Measurements from ENCODE around the gene EIF5. TPM values are rescaled to one million over a fixed set of nuclear protein-coding genes. Genes with fewer than 3 reads are reported as not detected.

The EIF5 gene
- total and polyA plus RNA-seq, 4 donors = 121 to 435 (median 192) TPM

GRCh38 chr14:103304706-103305105, 29.3 kb upstream of the EIF5 start (continued):
- TF ChIP-seq REST (IDR thresholded peaks at IDR 0.05) = no peak

- no peak overlapping the region for H3K9ac ChIP-seq (ENCODE audit: low read depth in 1 of 2, low read length in 2 of 2)
- DNase-seq (ENCODE audit: low spot score) = no peak
- H3K36me3 ChIP-seq (ENCODE audit: control insufficient read depth in 4 of 4, insufficient read depth in 3 of 4, low read depth in 1 of 4, low read length in 3 of 4) = no peaks in the 10 kb centered on the region
- 93% methylated on average over 10 of the region's 10 CpGs for WGBS
- no peak overlapping the region for H3K4me3 ChIP-seq (ENCODE audit: low read depth in 1 of 3, low read length in 3 of 3)
- no peaks in the 10 kb centered on the region for H3K9me3 ChIP-seq (ENCODE audit: control insufficient read depth in 4 of 4, low read length in 3 of 4)
- TF ChIP-seq ZBTB33 (IDR thresholded peaks at IDR 0.05) = no peak
- no peak for TF ChIP-seq NR2F2 (IDR thresholded peaks at IDR 0.05)
- no peak for TF ChIP-seq ATF3 (IDR thresholded peaks at IDR 0.05)
- TF ChIP-seq REST (IDR thresholded peaks at IDR 0.05) = no peak
- TF ChIP-seq YY1 (IDR thresholded peaks at IDR 0.05) = no peak
- no peak for TF ChIP-seq FOXA2 (IDR thresholded peaks at IDR 0.05)
- TF ChIP-seq SP1 (IDR thresholded peaks at IDR 0.05) = no peak
- TF ChIP-seq HNF4G (IDR thresholded peaks at IDR 0.05) = no peak
- no peak for TF ChIP-seq HNF4A (conservative IDR thresholded peaks at IDR 0.05)
- TF ChIP-seq JUND (IDR thresholded peaks at IDR 0.05) = no peak
- TF ChIP-seq FOXA1 (IDR thresholded peaks at IDR 0.05) = no peak
- no peak for TF ChIP-seq MAX (IDR thresholded peaks at IDR 0.05)
- TF ChIP-seq CTCF (IDR thresholded peaks at IDR 0.05; ENCODE audit: low read depth, low read length, missing input control) = no peak
- no peak for TF ChIP-seq GABPA (IDR thresholded peaks at IDR 0.05 in 1 of 2, conservative IDR thresholded peaks at IDR 0.05 in 1 of 2)
- TF ChIP-seq EGR1 (IDR thresholded peaks at IDR 0.05; ENCODE audit: low read depth in 2 of 2) = no peak
- no peaks in the 10 kb centered on the region for H3K27me3 ChIP-seq (ENCODE audit: control insufficient read depth in 4 of 4, insufficient read depth in 4 of 4, low read length in 3 of 4)
- no peak overlapping the region for H3K27ac ChIP-seq (ENCODE audit: low read depth in 1 of 2, low read length in 2 of 2)
- peaks cover 0 to 2% (median under 1%) of the 10 kb centered on the region in 4 donors for H3K4me1 ChIP-seq (ENCODE audit: control insufficient read depth in 4 of 4, insufficient read depth in 4 of 4, low read length in 3 of 4)
These were observed 25.1 kb upstream of the EIF5 start for GRCh38 chr14:103308717-103309616.

All from liver (tissue), 9 donors.